Liver (tissue), 9 donors: Measurements from ENCODE around the gene HEPHL1. TPM values are rescaled to one million over a fixed set of nuclear protein-coding genes. Genes with fewer than 3 reads are reported as not detected.
"Not testable (repeated sequence)": the region's sequence is repeated elsewhere in the genome, so short reads cannot be mapped to it uniquely, and the experiment has no call there.

Experiments
- DNase-seq: peaks from one replicate; pipeline ENCODE4 v3.0.0-alpha.2; 2017; ENCODE audit warnings: low spot score
- H3K27ac ChIP-seq, 2 donors: one replicate each; pipeline ENCODE4 v1.7.0; 2013; ENCODE audit warnings: inconsistent platforms in 2 of 2, low read length in 2 of 2, control low read depth in 1 of 2, low read depth in 1 of 2, mild to moderate bottlenecking in 1 of 2
- H3K27me3 ChIP-seq, 4 donors: one replicate each; pipeline versions ENCODE4 v1.6.1 to v1.7.0; 2013; ENCODE audit warnings: low read length in 3 of 4, inconsistent platforms in 1 of 4, mild to moderate bottlenecking in 1 of 4, moderate library complexity in 1 of 4; ENCODE audit not compliant: control insufficient read depth in 4 of 4, insufficient read depth in 4 of 4
- H3K36me3 ChIP-seq, 4 donors: one replicate each; pipeline versions ENCODE4 v1.6.1 to v1.7.0; 2013; ENCODE audit warnings: low read length in 3 of 4, mild to moderate bottlenecking in 3 of 4, low read depth in 1 of 4, moderate library complexity in 1 of 4; ENCODE audit not compliant: control insufficient read depth in 4 of 4, insufficient read depth in 3 of 4
- H3K4me1 ChIP-seq, 4 donors: one replicate each; pipeline versions ENCODE4 v1.6.1 to v1.7.0; 2013; ENCODE audit warnings: low read length in 3 of 4, mild to moderate bottlenecking in 3 of 4, moderate library complexity in 1 of 4; ENCODE audit not compliant: control insufficient read depth in 4 of 4, insufficient read depth in 4 of 4
- H3K4me3 ChIP-seq, 3 donors: one replicate each; pipeline versions ENCODE4 v1.6.1 to v1.7.0; 2013; ENCODE audit warnings: low read length in 3 of 3, control low read depth in 1 of 3, low read depth in 1 of 3, mild to moderate bottlenecking in 1 of 3
- H3K9ac ChIP-seq, 2 donors: one replicate each; pipeline ENCODE4 v1.7.0; 2013; ENCODE audit warnings: low read length in 2 of 2, mild to moderate bottlenecking in 2 of 2, moderate library complexity in 2 of 2, control low read depth in 1 of 2, low read depth in 1 of 2
- H3K9me3 ChIP-seq, 4 donors: one replicate each; pipeline versions ENCODE4 v1.6.1 to v1.7.0; 2013; ENCODE audit warnings: low read length in 3 of 4; ENCODE audit not compliant: control insufficient read depth in 4 of 4
- CTCF ChIP-seq: fragments of 150-350 bp; IDR thresholded peaks from 2 replicates; pipeline ENCODE4 v1.5.1; 2017; ENCODE audit warnings: improper control_type of control experiment, low read depth, low read length; ENCODE audit not compliant: missing input control
- EGR1 ChIP-seq, 2 donors: IDR thresholded peaks; 2 replicates each; pipeline ENCODE4 v1.6.1; 2016 to 2018; ENCODE audit warnings: antibody characterized with exemption in 2 of 2, low read depth in 2 of 2
- FOXA2 ChIP-seq: IDR thresholded peaks from 2 replicates; pipeline ENCODE4 v1.6.1; 2016; ENCODE audit warnings: antibody characterized with exemption
- GABPA ChIP-seq, 2 donors: IDR thresholded peaks in 1 of 2; conservative IDR thresholded peaks in 1 of 2; 2 replicates each; pipeline ENCODE4 v1.6.1; 2016; ENCODE audit warnings: antibody characterized with exemption in 2 of 2, mild to moderate bottlenecking in 1 of 2, moderate library complexity in 1 of 2
- HNF4A ChIP-seq, 2 donors: conservative IDR thresholded peaks; 2 replicates each; pipeline ENCODE4 v1.6.1; 2016; ENCODE audit warnings: antibody characterized with exemption in 2 of 2, mild to moderate bottlenecking in 2 of 2
- JUND ChIP-seq, 2 donors: IDR thresholded peaks; 2 replicates each; pipeline ENCODE4 v1.6.1; 2016; ENCODE audit warnings: antibody characterized with exemption in 2 of 2
- MAX ChIP-seq: IDR thresholded peaks from 2 replicates; pipeline ENCODE4 v1.6.1; 2016; ENCODE audit warnings: antibody characterized with exemption
- REST ChIP-seq: IDR thresholded peaks from 2 replicates; pipeline ENCODE4 v1.6.1; 2016; ENCODE audit warnings: antibody characterized with exemption, mild to moderate bottlenecking
- RXRA ChIP-seq, 2 donors: IDR thresholded peaks; 2 replicates each; pipeline ENCODE4 v1.6.1; 2017 to 2018; ENCODE audit warnings: antibody characterized with exemption in 2 of 2, mild to moderate bottlenecking in 1 of 2
- SP1 ChIP-seq: IDR thresholded peaks from 2 replicates; pipeline ENCODE4 v1.6.1; 2018; ENCODE audit warnings: antibody characterized with exemption, mild to moderate bottlenecking
- YY1 ChIP-seq: IDR thresholded peaks from 2 replicates; pipeline ENCODE4 v1.6.1; 2016; ENCODE audit warnings: antibody characterized with exemption, mild to moderate bottlenecking
- WGBS: extraction: QIAGEN DNeasy Blood & Tissue Kit; methylation state at CpG from one replicate; pipeline ENCODE4 v1.1.7; 2013; 5-methylcytosine and 5-hydroxymethylcytosine counted together
- polyA plus RNA-seq, 2 donors: library from polyadenylated mRNA; stranded (reverse) in 1 of 2; unstranded in 1 of 2; fragments of 200-250 nt in 1 of 2; fragments of >200 nt in 1 of 2; fragmentation: Nextera tagmentation in 1 of 2; extraction: Ambion mirVana in 1 of 2; gene quantifications; one replicate each; pipeline versions ENCODE4 v1.2.1 to v1.2.3, GENCODE V29; 2013 to 2015
- total RNA-seq, 2 donors: library from RNA; depleted of rRNA; stranded (reverse); fragments of >200 nt; gene quantifications; one replicate each; pipeline ENCODE4 v1.2.3, GENCODE V29; 2014
- donor health status: healthy.
- donor health status: healthy.
- donor health status: healthy.
- donor health status: healthy.
- donor health status: healthy.

The HEPHL1 gene
- total and polyA plus RNA-seq, 4 donors: 0.19 TPM; not detected in 3

GRCh38 chr11:94117871-94118270, 96.7 kb downstream of the HEPHL1 start:
- no peaks in the 10 kb centered on the region for H3K9me3 ChIP-seq
- no peak overlapping the region for H3K9ac ChIP-seq
- no peak overlapping the region for H3K4me3 ChIP-seq
- H3K27ac ChIP-seq: no peak overlapping the region
- H3K36me3 ChIP-seq: no peaks in the 10 kb centered on the region
- DNase-seq: no peak
- H3K4me1 ChIP-seq: peaks cover 4 to 18% (median 14%) of the 10 kb centered on the region in 4 donors
- TF ChIP-seq YY1: no peak
- TF ChIP-seq SP1: no peak
- no peak for TF ChIP-seq EGR1 (IDR thresholded peaks at IDR 0.05; ENCODE audit: low read depth in 2 of 2)
- no peak for TF ChIP-seq JUND (IDR thresholded peaks at IDR 0.05)
- TF ChIP-seq HNF4A (conservative IDR thresholded peaks at IDR 0.05): no peak
- no peak for TF ChIP-seq RXRA (IDR thresholded peaks at IDR 0.05)
- no peak for TF ChIP-seq GABPA (IDR thresholded peaks at IDR 0.05 in 1 of 2, conservative IDR thresholded peaks at IDR 0.05 in 1 of 2)
- no peak for TF ChIP-seq MAX
- no peak for TF ChIP-seq CTCF
- TF ChIP-seq REST: no peak
- no peak for TF ChIP-seq FOXA2
- H3K27me3 ChIP-seq: no peaks in the 10 kb centered on the region

- H3K27ac ChIP-seq, DNase-seq: not testable (repeated sequence)
- 96% methylated on average over 6 of the region's 6 CpGs for WGBS
Measured at GRCh38 chr11:94119676-94120075, 98.5 kb downstream of the HEPHL1 start.

GRCh38 chr11:94120516-94120915, 99.4 kb downstream of the HEPHL1 start:
- H3K4me3 ChIP-seq, DNase-seq, H3K27ac ChIP-seq, H3K9me3 ChIP-seq, H3K9ac ChIP-seq, H3K27me3 ChIP-seq, H3K36me3 ChIP-seq: not testable (repeated sequence)
- WGBS: 91% methylated on average over 2 of the region's 2 CpGs
- peaks cover 4 to 18% (median 14%) of the 10 kb centered on the region in 4 donors for H3K4me1 ChIP-seq

More at GRCh38 chr11:94119676-94120075, 98.5 kb downstream of the HEPHL1 start:
- H3K36me3 ChIP-seq, H3K27me3 ChIP-seq, H3K4me3 ChIP-seq, H3K9me3 ChIP-seq, H3K9ac ChIP-seq: not testable (repeated sequence)
- H3K4me1 ChIP-seq: peaks cover 4 to 18% (median 14%) of the 10 kb centered on the region in 4 donors
